ENCODE results near the gene ATP11B.

DNA sequence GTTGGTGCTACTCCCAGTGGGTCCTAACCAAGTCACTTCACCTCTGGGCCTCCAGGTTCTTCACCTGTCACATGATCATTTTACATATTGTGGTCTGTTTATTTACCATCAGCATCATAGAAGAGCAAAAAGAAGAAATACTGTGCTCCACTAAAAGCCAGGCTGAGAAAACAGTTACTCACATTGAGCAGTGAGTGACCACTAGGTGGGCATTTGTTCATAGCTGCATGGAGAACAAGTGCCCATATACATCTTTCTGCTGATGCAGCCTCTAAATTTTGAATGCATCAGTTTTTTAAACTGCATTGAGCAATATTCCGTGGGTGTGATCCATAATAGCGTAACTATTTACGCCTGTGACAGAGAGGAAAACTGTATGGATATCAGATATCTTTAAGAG, 110.9 kb downstream of the ATP11B start:
- no peak for TF ChIP-seq MYC (IDR thresholded peaks at IDR 0.05; ENCODE audit: low read depth, low read length)
- TF ChIP-seq CTCF (IDR thresholded peaks at IDR 0.05; ENCODE audit: low read depth, low read length): no peak
- no peak for TF ChIP-seq POLR2A (IDR thresholded peaks at IDR 0.05; ENCODE audit: extremely low read depth, insufficient read length)
